HUDEP-2 (cell line): ENCODE measurements around the gene KCNMA1.
"Not testable (repeated sequence)": the region's sequence is repeated elsewhere in the genome, so short reads cannot be mapped to it uniquely, and the experiment has no call there.

ENCODE experiments used
- DNase-seq, 76 experiments: peaks; one replicate each; lab custom pipeline; 2025; ENCODE audit not compliant: unreplicated experiment in 76 of 76; lab: John Stamatoyannopoulos, UW

KCNMA1 gene

DNA sequence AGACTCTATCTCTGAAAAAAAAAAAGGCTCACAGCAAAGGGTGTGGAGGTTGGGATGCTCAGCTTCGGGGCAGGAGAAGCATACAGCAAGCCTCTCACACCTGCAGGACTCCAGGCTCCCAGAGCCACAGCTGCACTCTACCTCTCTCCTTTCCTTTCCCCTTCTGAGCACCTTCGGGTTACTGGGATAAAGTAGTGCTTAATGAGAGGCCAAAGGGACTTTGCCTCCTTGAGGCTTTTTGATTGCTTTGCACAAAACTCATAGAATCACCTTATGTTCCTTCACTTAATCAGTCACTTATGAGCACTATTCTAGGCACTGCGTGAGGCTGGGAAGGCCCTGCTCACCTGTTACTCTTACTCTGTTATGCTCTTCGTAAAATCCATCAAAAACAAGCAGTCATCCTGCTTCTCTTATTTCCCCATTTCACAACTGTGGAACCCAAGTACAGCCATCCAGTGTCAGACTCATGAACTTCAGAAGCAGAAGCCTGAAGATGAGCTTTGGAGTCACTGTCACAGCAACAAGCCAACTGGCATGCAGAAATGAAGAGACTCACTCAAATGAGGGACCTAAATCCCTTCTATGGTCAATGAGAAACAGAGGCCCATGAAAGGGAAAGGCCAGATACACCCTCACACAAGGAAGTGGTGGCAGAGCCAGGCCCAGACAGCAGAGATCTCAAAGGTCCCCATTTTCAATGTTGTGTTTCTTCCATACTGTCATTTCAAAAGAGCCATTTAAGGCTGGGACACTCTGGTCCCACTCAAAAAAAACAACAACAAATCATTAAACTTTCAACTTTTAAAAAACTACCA lies 205.4 kb downstream of the KCNMA1 start:
- no peak for DNase-seq

DNA sequence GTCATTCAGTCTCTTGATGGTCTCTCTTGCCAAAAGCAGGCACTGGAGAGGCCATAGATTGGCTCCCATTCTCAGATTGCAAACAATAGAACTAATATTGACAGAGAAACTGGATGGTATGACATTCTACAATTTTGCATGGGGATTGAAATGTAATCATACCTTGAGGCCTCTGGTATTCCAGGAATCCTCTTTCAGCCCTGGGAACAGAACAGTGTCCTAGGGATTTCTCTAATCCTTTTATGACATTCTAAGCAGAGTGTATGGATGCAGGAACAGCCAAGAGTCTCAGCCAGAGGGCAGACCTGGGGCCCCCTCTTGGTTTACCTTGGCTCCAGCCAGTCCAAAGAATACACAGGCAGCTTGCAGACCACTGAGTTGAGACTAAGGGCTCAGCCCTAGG lies 206.4 kb downstream of the KCNMA1 start:
- no peak for DNase-seq

DNA sequence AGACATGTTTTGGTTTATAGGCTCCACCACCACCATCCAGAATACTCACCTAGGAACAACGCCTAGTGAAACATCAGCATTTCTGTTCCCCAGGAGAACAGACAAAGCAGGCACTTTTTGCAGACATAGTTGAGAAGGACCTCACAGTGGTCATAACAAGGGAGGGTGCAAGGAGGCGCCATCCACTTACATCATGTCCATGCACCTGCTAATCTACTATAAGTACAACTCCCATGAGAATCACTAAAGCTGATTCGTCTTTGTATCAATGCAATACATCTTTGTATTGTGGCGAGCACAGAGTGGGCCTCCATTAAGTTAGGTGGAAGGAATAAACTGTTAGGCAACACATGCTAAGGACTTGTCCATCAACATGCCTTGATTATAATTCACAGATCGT lies 207.1 kb downstream of the KCNMA1 start:
- DNase-seq: no peak

GRCh38 chr10:77428691-77429395 lies 208.8 kb downstream of the KCNMA1 start:
- no peak for DNase-seq

DNA sequence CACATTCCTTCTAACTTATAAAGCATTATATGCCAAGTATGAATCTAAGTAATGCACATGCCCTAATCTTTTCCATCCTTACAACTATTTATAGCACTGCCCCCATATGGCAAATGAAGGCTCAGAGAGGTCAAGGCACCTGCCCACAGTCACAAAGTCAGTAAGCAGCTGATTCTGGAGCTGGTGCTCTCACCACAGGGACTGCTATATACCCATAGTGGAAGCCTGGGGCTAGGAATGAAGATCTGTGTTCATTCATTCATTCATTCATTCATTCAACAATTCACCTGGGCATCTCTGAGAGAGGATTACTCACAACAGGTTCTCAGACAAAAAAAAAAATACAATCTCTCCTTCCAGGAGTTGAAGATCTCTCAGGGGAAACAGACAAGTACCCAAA lies 213.4 kb downstream of the KCNMA1 start:
- DNase-seq: no peak

DNA sequence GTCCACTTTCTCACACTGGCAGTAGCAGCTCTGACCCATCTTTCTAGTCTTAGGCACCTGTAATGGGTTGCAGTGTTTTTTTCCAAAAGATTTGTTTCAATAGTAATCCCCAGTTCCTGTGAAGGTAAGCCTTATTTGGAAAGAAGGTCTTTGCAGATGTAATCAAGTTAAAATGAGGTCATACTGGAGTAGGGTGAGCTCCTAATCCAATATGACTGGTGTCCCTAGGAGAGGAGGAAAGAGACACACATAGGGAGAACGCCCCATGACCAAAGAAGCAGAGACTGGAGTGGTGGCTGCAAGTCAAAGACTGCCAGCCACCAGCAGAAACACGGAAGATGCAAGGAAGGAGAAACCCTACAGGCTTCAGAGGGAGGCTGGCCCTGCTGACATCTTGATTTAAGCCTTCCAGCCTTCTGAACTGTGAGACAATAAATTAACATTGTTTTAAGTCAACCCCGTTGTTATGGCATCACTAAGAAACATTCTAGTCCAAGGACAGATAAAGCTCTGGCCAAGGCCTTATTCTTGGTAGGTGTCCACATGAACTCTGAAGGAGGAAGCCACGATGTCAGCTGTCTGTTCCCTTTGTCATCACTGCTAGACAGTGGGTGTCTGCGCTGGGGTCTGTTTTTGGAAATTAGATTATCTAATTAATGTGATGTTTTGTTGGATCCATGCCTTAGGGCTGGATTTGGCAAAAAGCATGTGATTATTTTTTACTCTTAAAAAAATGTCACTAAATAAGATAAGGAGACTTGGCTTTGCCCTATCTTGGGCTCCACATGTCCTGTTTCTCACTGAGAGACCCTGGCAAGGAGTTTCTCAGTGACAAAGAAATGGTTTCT lies 214.9 kb downstream of the KCNMA1 start:
- peak in 2 of 76 experiments; percentile 12 to 25 for DNase-seq

DNA sequence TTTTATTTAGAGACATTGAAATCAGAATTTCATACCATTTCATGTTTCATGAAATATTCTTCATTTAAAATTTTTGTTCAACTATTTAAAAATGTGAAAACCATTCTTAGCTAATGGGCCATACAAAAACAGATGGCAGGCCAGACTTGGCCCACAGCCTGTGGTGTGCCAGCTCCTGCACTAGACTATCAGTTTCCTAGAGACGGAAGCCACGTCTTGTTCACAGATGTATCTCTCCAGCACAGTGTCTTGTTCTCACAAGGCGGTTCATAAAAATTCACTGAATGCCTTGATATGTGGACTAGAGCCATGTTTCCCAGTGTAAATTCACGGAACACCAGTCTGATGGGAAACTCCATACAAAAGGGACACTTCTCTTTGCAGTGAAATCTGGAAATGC lies 216.0 kb downstream of the KCNMA1 start:
- DNase-seq: no peak

GRCh38 chr10:77420947-77421523 lies 216.6 kb downstream of the KCNMA1 start:
- no peak for DNase-seq

- DNase-seq: no peak
These were observed 217.6 kb downstream of the KCNMA1 start for GRCh38 chr10:77419979-77420378.

DNA sequence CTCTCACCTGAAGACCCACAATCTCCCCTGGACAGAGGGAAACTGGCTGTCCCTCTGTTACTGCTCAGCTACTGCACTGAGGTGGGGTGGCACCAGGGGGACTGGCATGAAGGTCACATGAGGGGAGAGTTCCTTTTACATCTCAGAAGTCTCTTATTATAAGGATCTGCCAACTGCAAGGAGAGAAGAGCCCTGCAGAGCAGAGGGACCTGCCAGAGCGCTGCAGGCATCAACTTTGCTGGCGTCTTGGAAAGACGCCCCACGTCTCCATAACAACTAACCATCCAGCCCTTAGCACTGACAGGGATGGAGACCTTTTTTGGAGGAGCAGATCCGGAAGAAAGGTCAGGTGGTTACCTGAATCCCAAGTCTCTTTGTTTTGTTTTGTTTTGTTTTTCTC lies 218.6 kb downstream of the KCNMA1 start:
- DNase-seq: no peak

- DNase-seq: no peak
These were observed 219.6 kb downstream of the KCNMA1 start for GRCh38 chr10:77417806-77418640.

- DNase-seq: no peak
These were observed 220.2 kb downstream of the KCNMA1 start for GRCh38 chr10:77417359-77417758.

- DNase-seq: no peak
These were observed 221.1 kb downstream of the KCNMA1 start for GRCh38 chr10:77416311-77417135.

GRCh38 chr10:77415313-77415960 lies 222.2 kb downstream of the KCNMA1 start:
- DNase-seq: no peak

GRCh38 chr10:77413231-77413630 lies 224.4 kb downstream of the KCNMA1 start:
- DNase-seq: no peak

GRCh38 chr10:77412573-77413133 lies 225.0 kb downstream of the KCNMA1 start:
- DNase-seq: not testable (repeated sequence)

- DNase-seq: no peak
These were observed 225.8 kb downstream of the KCNMA1 start for GRCh38 chr10:77411805-77412204.

DNA sequence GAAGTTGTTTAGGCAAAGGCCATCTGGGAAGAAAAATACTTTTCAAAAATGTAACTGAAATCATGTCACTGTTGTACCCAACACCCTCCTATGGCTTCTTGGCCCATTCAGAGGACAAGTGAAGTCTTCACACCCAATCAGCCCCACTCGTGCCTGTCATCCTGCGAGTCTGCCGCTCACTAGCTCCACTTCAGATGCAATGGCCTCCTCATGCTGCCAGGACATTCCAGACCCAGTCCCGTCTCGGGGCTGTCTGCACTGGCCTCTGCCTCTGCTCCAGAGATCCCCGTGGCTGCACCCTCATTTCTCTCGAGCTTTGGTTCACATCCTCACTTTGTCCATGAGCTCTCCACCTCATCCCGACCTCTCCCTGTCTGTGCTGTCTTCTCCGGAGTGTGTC lies 227.1 kb downstream of the KCNMA1 start:
- DNase-seq: no peak
